Naive thymus-derived CD8-positive, alpha-beta T cell (primary cell): ENCODE measurements around the gene INPP5D. TPM values are rescaled to one million over a fixed set of nuclear protein-coding genes. Genes with fewer than 3 reads are reported as not detected.
"Not testable (repeated sequence)": the region's sequence is repeated elsewhere in the genome, so short reads cannot be mapped to it uniquely, and the experiment has no call there.

ENCODE experiments used
- ATAC-seq, 2 donors: fragments of 150-1000 bp; cut with Tn5 transposase in 1 of 2; sonication (Bioruptor Pico), chemical (Tn5 transposase) in 1 of 2; 1 replicate in 1 of 2; 2 replicates in 1 of 2; pipeline ENCODE4 v1.10.0; 2021; ENCODE audit warnings: mild to moderate bottlenecking in 2 of 2, moderate library complexity in 2 of 2
- POLR2A ChIA-PET: fragments of 350-600 bp; sonication (Branson Sonifier 250); formaldehyde crosslinking; loops from one replicate; lab custom pipeline; 2021; ENCODE audit warnings: antibody characterized with exemption; lab: Charles Lee
- DNase-seq, 10 donors: peaks; one replicate each; pipeline versions ENCODE4 v3.0.0 to v3.0.0-alpha.2; 2020 to 2022
- H3K27ac Mint-ChIP-seq, 10 donors: one replicate each; pipeline ENCODE4 v1.8.0; 2020 to 2022; ENCODE audit warnings: mild to moderate bottlenecking in 10 of 10, mixed read lengths in 10 of 10, moderate library complexity in 4 of 10, inconsistent platforms in 1 of 10
- H3K27me3 Mint-ChIP-seq, 5 donors: one replicate each; pipeline ENCODE4 v1.8.0; 2021 to 2022; ENCODE audit warnings: mixed read lengths in 5 of 5
- H3K36me3 Mint-ChIP-seq, 3 donors: one replicate each; pipeline ENCODE4 v1.8.0; 2020 to 2022; ENCODE audit warnings: mixed read lengths in 3 of 3, mild to moderate bottlenecking in 2 of 3, inconsistent platforms in 1 of 3
- H3K4me1 Mint-ChIP-seq, 4 donors: one replicate each; pipeline ENCODE4 v1.8.0; 2021 to 2022; ENCODE audit warnings: mixed read lengths in 4 of 4
- H3K4me3 Mint-ChIP-seq, 10 donors: one replicate each; pipeline ENCODE4 v1.8.0; 2020 to 2022; ENCODE audit warnings: mild to moderate bottlenecking in 10 of 10, mixed read lengths in 10 of 10, moderate library complexity in 6 of 10, inconsistent platforms in 1 of 10
- H3K9me3 Mint-ChIP-seq, 9 donors: one replicate each; pipeline ENCODE4 v1.8.0; 2020 to 2022; ENCODE audit warnings: mixed read lengths in 9 of 9, mild to moderate bottlenecking in 3 of 9, inconsistent platforms in 1 of 9, moderate library complexity in 1 of 9
- polyA plus RNA-seq, 3 donors: library from polyadenylated mRNA; unstranded; fragments of 300-500 nt; fragmentation: Illumina TruSeq; gene quantifications; one replicate each; pipeline ENCODE4 v1.2.3, GENCODE V29; 2021
- total RNA-seq, 8 experiments: library from RNA in 2 of 8; stranded (reverse) in 2 of 8; gene quantifications; one replicate each; pipeline ENCODE4 v1.2.3 and lab custom pipeline; 2021 to 2026

The INPP5D gene
- total and polyA plus RNA-seq, 5 experiments from 2014 or later, result 36.4 to 124 (median 88.3) TPM

DNA sequence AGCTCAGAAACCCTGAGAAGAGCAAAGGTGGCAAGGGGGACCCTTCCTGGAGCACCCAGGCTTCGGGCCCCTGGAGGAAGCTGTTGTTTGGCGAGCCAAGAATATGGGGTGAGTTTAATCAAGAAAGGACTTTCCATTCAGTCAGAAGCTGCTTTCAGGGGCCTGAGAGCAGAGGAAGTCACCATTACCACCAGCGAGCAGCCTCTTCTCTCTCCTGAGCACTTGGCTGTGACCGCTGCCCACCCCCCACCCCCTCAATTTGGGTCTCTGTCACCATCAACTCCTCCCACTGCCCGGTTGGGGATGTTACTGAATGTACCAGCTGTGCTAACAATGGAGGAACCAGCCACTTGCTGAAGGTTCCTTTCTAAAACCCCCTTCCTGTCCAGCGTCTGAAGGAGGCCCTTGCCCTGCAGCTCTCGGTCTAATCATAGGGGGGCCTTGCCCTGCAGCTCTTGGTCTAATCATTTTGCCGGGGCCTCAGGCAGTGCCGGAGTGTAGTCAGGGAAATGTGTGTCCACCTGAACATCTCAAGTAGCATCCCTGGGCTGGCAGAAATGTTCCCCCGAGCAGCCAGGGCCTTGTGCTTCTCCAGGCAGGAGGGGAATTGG, 943 bp downstream of the INPP5D start:
- POLR2A ChIA-PET, result interaction anchor here (0.6 to 5.7 kb wide), 23 partner anchors 9 to 296 kb away, joined by 3 to 175 read pairs (median 4); partner anchors contain the start of gene ATG16L1
- peak overlapping the region; percentile 92 to 99 (median 98) for H3K27ac Mint-ChIP-seq
- H3K9me3 Mint-ChIP-seq, result no peaks in the 10 kb centered on the region
- peaks cover 0 to 17% (median 0%) of the 10 kb centered on the region in 3 donors for H3K36me3 Mint-ChIP-seq
- H3K27me3 Mint-ChIP-seq, result no peaks in the 10 kb centered on the region
- peak overlapping the region; percentile 89 to 99 (median 94) for H3K4me3 Mint-ChIP-seq
- ATAC-seq, result no peak
- peak in 1 of 10 donors; percentile 30 for DNase-seq
- H3K4me1 Mint-ChIP-seq, result peaks cover 31 to 56% (median 50%) of the 10 kb centered on the region in 4 donors

DNA sequence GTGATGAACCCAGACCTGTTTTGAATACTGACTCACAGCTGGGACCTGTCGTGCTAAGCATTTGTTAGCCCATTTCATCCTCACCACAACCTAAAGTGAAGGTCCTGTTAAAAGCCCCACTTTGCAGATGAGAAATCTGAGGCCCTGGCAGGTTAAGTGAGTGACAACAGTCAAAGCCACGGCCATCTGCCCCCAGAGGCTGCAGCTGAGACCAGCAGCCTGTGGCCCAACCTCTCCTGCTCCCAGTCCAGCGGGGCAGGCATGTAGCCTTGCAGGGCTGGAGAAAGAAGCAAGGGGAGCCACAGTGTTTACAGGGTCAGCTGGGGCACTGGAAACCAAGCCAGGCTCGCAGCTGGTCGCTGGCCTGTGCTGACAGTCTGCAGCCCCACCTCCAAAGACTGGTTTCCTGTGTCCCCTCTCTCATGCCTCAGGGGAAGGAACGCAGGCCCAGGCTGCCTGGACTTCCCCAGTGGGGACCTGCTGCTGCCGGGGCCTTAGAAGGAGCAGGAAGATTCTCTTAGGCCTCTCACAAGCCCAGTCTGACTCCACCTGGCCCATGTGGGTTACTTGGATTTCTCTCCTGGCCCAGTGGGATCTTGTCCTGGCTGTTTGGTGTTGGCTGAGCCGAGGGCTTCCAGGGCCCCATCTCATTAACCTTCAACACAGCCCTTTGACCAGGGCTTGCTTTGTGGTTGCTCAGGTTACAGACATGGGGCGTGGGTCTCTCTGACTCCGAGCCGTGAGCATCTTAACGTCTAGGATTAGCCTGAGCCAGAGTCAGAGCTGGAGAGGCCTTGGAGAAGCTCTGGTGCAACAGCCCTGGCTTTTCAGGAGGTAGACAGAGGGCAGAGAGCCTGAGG, 1.7 kb downstream of the INPP5D start:
- H3K27ac Mint-ChIP-seq, result peak overlapping the region; percentile 92 to 99 (median 98)
- POLR2A ChIA-PET, result interaction anchor here (0.6 to 5.7 kb wide), 9 partner anchors 8 to 295 kb away, joined by 4 to 175 read pairs (median 16); partner anchors contain the start of gene ATG16L1
- H3K4me1 Mint-ChIP-seq, result peaks cover 31 to 63% (median 55%) of the 10 kb centered on the region in 4 donors
- no peaks in the 10 kb centered on the region for H3K9me3 Mint-ChIP-seq
- H3K27me3 Mint-ChIP-seq, result no peaks in the 10 kb centered on the region
- DNase-seq, result peak in 1 of 10 donors; percentile 15
- peak in 1 of 2 donors; percentile 5 for ATAC-seq
- H3K36me3 Mint-ChIP-seq, result peaks cover 0 to 24% (median 3%) of the 10 kb centered on the region in 3 donors
- peak overlapping the region; percentile 89 to 99 (median 94) for H3K4me3 Mint-ChIP-seq

DNA sequence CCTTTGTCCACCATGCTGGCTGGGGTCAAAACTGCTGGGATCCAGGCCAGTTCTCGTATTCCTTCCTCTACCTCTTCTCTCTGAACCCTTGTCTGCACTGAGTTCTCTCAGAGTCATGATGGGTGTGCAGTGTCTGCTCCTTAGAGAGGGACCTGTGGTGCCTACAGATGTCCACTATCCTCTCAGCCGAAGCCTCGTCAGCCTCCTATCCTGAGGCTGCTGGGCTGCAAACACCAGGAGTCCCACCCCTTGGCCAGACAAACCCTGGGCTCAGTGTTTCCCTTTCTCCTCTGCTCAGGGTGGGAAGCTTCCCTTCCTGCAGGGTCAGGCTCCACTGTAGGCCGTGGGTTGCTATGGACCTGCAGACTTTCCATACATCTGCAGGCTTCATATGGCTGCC, 2.3 kb downstream of the INPP5D start:
- H3K27me3 Mint-ChIP-seq, result no peaks in the 10 kb centered on the region
- no peaks in the 10 kb centered on the region for H3K9me3 Mint-ChIP-seq
- peaks cover 32 to 69% (median 61%) of the 10 kb centered on the region in 4 donors for H3K4me1 Mint-ChIP-seq
- ATAC-seq, result no peak
- POLR2A ChIA-PET, result interaction anchor here (3.0 to 5.7 kb wide), 3 partner anchors 18 to 189 kb away, joined by 21 to 175 read pairs (median 40); partner anchors contain the start of gene ATG16L1
- H3K4me3 Mint-ChIP-seq, result peak overlapping the region; percentile 89 to 99 (median 94)
- H3K36me3 Mint-ChIP-seq, result peaks cover 0 to 31% (median 9%) of the 10 kb centered on the region in 3 donors
- DNase-seq, result no peak
- peak overlapping the region; percentile 92 to 99 (median 98) for H3K27ac Mint-ChIP-seq

DNA sequence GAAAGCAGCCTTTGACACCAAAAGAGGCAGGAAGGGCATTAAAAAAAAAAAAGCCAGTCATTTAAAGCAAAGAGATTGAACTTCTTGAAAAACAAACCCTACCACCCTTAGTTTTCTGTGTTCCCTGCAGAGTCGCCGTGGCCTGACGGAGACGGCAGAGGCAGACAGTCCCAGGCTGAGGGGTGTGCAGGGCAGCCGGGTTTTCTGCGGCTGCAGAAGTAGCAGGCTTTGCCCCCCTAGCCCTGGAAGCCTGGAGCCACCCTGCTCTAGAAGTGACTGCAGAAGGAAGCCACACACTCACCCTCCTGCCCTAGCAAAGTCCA, 2.8 kb downstream of the INPP5D start:
- peak in 3 of 10 donors; percentile 39 to 46 (median 42) for DNase-seq
- Mint-ChIP-seq H3K36me3 (peaks cover 0 to 35% (median 9%) of the 10 kb centered on the region in 3 donors), H3K27me3 (no peaks in the 10 kb centered on the region), H3K9me3 (no peaks in the 10 kb centered on the region), H3K27ac (peak overlapping the region; percentile 91 to 99 (median 97)), H3K4me3 (peak overlapping the region; percentile 89 to 99 (median 94)), H3K4me1 (peaks cover 32 to 74% (median 64%) of the 10 kb centered on the region in 4 donors)
- ATAC-seq, result peak; percentile 14 to 18
- POLR2A ChIA-PET, result interaction anchor here (2.3 to 5.7 kb wide), 2 partner anchors 10 to 17 kb away, joined by 11 to 175 read pairs; no protein-coding TSS in a partner anchor

DNA sequence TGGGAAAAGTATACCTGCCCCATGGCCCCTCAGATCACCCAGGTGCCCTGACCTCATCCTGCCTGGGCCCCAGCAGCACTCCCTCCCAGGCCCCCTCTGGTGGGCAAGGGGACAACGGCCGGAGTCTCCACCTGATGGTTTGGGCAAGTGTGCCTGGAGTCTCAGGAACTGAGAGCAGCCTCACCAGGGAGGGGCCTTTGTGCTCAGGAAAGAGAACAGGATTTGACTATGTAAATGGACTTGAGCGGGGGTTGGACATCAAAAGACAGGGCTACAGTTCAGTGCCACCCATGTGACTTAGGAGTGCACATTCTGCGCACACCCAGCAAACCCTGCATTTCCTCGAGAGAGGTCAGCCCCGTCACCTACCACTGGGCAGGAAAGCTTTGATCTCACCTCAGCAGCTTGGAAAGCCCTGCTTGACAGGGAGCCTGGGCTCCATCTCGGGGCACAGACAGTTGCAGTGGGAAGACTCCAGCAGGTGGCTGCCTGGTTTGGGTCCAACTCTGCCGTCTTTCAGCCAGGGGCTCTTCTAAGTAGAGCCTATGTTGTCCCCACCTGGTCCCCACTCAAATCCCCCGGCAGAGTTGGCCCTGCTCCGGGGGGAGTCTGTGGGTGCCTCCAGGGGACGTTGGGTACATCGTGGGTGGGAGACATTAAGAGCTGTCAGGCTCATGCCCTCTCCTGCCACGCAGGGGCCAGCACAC, 3.3 kb downstream of the INPP5D start:
- no peaks in the 10 kb centered on the region for H3K27me3 Mint-ChIP-seq
- ATAC-seq (peak in 1 of 2 donors; percentile 10), DNase-seq (peak in 1 of 10 donors; percentile 19)
- H3K4me1 Mint-ChIP-seq, result peaks cover 30 to 76% (median 65%) of the 10 kb centered on the region in 4 donors
- H3K4me3 Mint-ChIP-seq, result peak overlapping the region; percentile 89 to 99 (median 94)
- peaks cover 0 to 40% (median 9%) of the 10 kb centered on the region in 3 donors for H3K36me3 Mint-ChIP-seq
- no peaks in the 10 kb centered on the region for H3K9me3 Mint-ChIP-seq
- POLR2A ChIA-PET, result interaction anchor here (0.9 to 2.4 kb wide), 4 partner anchors 10 to 20 kb away, joined by 3 to 11 read pairs (median 8); no protein-coding TSS in a partner anchor
- peak overlapping the region; percentile 91 to 99 (median 97) for H3K27ac Mint-ChIP-seq

DNA sequence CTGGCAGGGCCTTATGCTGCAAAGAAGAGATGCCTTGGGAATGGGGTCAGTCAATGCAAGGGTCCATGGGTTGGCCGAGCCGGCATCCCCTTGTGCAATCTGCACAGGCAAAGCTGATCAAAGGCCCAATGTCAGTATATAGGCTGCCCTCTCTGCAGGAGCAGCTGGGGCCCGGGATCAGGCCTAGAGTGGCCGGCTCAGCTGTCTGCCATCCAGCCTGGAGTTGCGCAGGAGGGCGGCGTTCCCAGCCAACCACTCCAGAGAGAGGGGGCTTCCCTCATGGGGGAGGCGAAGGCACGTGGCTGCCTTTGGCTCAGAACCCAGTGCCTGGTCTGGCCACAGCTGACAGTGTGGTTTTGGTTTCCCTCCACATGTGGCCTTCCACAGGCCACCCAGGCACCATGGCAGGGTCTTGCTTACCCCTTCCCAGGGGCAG, 3.9 kb downstream of the INPP5D start:
- Mint-ChIP-seq H3K4me1 (peaks cover 32 to 76% (median 65%) of the 10 kb centered on the region in 4 donors), H3K36me3 (peaks cover 0 to 46% (median 9%) of the 10 kb centered on the region in 3 donors), H3K9me3 (no peaks in the 10 kb centered on the region), H3K27me3 (no peaks in the 10 kb centered on the region), H3K27ac (peak overlapping the region in 9 of 10 donors; percentile 65 to 99 (median 96)), H3K4me3 (peak overlapping the region; percentile 89 to 99 (median 94))
- DNase-seq (no peak), ATAC-seq (no peak)
- POLR2A ChIA-PET, result interaction anchor here (0.9 to 2.4 kb wide), 5 partner anchors 9 to 26 kb away, joined by 3 to 11 read pairs (median 8); no protein-coding TSS in a partner anchor

DNA sequence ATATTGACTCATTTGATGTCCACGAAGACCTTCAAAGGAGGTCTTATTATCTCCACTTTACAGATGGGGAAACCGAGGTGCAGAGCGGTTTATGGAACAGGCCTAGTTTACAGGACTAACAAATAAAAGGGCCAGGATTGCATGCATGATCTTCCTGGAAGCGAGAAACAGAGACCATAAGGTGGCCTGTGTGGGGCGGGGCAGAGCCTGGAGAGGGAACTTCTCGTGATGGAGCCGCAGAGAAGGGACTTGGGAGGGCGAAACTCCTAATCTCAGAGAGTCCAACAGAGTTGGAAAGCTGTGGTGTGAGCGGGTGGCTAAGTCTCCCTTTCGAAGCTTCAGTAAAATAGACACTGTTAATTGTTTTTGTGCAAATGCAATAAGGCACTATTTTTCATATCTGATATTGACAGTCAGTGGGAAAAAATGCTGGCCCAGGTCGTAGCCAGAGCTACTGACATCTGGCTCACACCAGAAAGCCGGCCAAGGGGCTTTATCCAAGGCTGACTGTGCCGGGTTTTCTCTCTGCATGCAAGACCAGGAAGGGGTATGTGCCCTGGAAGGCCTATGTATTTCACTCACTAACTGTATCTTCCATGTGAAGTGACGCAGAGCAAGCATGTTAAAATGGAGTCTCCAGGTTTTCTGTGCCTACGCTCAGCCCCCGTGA, 4.5 kb downstream of the INPP5D start:
- Mint-ChIP-seq H3K27me3 (no peaks in the 10 kb centered on the region), H3K9me3 (no peaks in the 10 kb centered on the region), H3K27ac (peak overlapping the region in 9 of 10 donors; percentile 32 to 85 (median 76)), H3K4me1 (peaks cover 33 to 75% (median 68%) of the 10 kb centered on the region in 4 donors), H3K36me3 (peaks cover 0 to 47% (median 11%) of the 10 kb centered on the region in 3 donors), H3K4me3 (peak overlapping the region; percentile 36 to 99 (median 91))
- POLR2A ChIA-PET, result interaction anchor here (0.7 to 2.4 kb wide), 7 partner anchors 9 to 77 kb away, joined by 3 to 11 read pairs (median 5); no protein-coding TSS in a partner anchor
- ATAC-seq, result no peak
- no peak for DNase-seq

DNA sequence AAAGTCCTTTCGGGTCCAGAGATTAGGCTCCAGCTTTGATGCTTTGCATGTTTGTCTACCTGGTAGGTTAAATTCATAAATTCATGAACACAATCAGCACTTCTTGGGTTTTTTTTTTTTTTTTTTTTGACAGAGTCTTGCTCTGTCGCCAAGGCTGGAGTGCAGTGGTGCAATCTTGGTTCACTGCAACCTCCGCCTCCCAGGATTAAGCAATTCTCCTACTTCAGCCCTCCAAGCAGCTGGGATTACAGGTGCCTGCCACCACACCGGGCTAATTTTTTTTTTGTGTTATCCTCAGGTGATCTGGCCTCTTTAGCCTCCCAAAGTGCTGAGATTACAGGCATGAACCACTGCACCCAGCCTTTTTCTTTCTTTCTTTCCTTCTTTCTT, 5.1 kb downstream of the INPP5D start:
- Mint-ChIP-seq H3K36me3 (peaks cover 0 to 50% (median 16%) of the 10 kb centered on the region in 3 donors), H3K27ac (peak overlapping the region in 8 of 10 donors; percentile 32 to 85 (median 66)), H3K4me3 (peak overlapping the region in 7 of 10 donors; percentile 36 to 95 (median 68)), H3K4me1 (peaks cover 30 to 76% (median 68%) of the 10 kb centered on the region in 4 donors)
- POLR2A ChIA-PET, result interaction anchor here (0.7 to 2.4 kb wide), 6 partner anchors 8 to 76 kb away, joined by 3 to 11 read pairs (median 6); no protein-coding TSS in a partner anchor
- ATAC-seq, DNase-seq, H3K9me3 Mint-ChIP-seq, H3K27me3 Mint-ChIP-seq: not testable (repeated sequence)

DNA sequence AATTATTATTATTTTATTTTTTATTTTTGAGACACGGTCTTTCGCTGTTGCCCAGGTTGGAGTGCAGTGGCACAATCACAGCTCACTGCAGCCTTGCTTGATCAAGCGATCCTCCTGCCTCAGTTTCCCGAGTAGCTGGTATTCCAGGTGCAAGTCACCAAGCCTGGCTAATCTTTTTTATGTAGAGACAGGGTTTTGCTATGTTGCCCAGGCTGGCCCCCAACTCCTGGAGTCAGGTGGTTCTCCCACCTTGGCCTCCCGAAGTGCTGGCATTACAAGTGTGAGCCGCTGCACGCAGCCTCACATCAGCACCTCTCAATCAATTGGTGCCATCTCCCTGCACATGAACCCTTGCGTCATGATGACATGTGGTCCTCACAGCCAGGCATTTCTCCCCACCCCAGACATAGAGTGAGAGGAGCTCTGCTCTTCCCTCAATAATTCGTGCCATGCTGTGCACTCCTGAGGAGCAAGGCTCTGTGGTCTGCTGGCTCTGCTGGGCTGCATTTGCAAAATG, 5.9 kb downstream of the INPP5D start:
- peak overlapping the region in 4 of 10 donors; percentile 4 to 43 (median 14) for H3K4me3 Mint-ChIP-seq
- H3K27me3 Mint-ChIP-seq, result no peaks in the 10 kb centered on the region
- no peaks in the 10 kb centered on the region for H3K9me3 Mint-ChIP-seq
- H3K27ac Mint-ChIP-seq, result peak overlapping the region in 5 of 10 donors; percentile 10 to 55 (median 34)
- no peak for DNase-seq
- peaks cover 0 to 57% (median 21%) of the 10 kb centered on the region in 3 donors for H3K36me3 Mint-ChIP-seq
- POLR2A ChIA-PET, result interaction anchor here (1.3 to 2.4 kb wide), 2 partner anchors 10 to 33 kb away, joined by 3 to 8 read pairs; no protein-coding TSS in a partner anchor
- no peak for ATAC-seq
- peaks cover 30 to 84% (median 73%) of the 10 kb centered on the region in 4 donors for H3K4me1 Mint-ChIP-seq

DNA sequence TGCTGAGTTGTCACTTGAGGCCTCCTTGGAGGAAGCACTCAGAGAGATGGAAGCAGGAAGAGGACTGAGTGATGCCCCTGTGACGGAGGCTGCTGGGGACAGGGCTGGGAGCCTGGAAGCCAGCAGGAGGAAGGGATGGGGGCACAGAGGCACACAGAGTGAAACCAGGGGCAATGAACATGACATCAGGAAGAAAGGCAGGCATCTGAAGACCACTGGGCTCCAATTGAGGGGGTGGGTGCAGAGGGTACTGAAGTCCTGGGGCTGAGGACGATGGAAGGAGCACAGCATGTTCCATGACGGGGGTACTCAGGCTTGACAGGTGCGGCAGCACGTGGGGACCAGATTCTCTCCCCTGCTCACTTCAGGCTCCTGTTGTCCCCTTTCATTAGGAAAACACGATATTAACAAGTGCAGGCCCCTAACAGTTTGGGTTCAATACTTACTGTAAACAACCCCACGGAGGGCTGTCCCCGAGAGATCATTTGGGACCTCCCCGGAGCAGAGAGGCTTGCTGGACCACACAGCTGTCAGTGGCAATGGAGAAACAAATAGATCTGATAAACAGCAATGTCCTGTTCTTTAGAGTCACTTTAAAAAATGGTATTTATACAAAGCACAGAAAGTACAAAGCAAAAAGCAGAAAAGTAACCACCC, 8.7 kb downstream of the INPP5D start:
- Mint-ChIP-seq H3K36me3 (peaks cover 7 to 66% (median 29%) of the 10 kb centered on the region in 3 donors), H3K4me3 (peak overlapping the region in 6 of 10 donors; percentile 9 to 62 (median 34)), H3K9me3 (peaks cover 0 to 5% (median 2%) of the 10 kb centered on the region in 9 donors), H3K27me3 (no peaks in the 10 kb centered on the region), H3K27ac (peak overlapping the region in 8 of 10 donors; percentile 1 to 93 (median 76)), H3K4me1 (peaks cover 17 to 79% (median 60%) of the 10 kb centered on the region in 4 donors)
- no peak for ATAC-seq
- POLR2A ChIA-PET, result interaction anchor here (1.2 to 3.3 kb wide), 2 partner anchors 8 to 31 kb away, joined by 3 to 18 read pairs; partner anchors contain the start of gene INPP5D
- DNase-seq, result no peak
